ENCODE results near the gene NTMT1. TPM values are rescaled to one million over a fixed set of nuclear protein-coding genes. Genes with fewer than 3 reads are reported as not detected.

NTMT1 gene
- total RNA-seq, 1 experiment from 2014 or later, result 22.4 TPM

- Histone ChIP-seq H3K4me3 (ENCODE audit: low read length) (peak overlapping the region; percentile 93), H3K9me3 (ENCODE audit: low read length) (no peaks in the 10 kb centered on the region), H3K4me1 (ENCODE audit: low read length) (peaks cover 26% of the 10 kb centered on the region), H3K79me2 (ENCODE audit: low read length) (peaks cover 28% of the 10 kb centered on the region), H3K9ac (ENCODE audit: low read length) (peak overlapping the region; percentile 95), H3K4me2 (ENCODE audit: low read depth, low read length, poor library complexity, severe bottlenecking) (peak overlapping the region; percentile 77), H3K36me3 (ENCODE audit: insufficient read depth, low read length) (peaks cover 5% of the 10 kb centered on the region), H3K27me3 (ENCODE audit: low read length) (no peaks in the 10 kb centered on the region), H3K9me2 (replicated peaks; ENCODE audit: insufficient read depth, low read length) (no peaks in the 10 kb centered on the region), H2AFZ (ENCODE audit: low read length) (no peak overlapping the region), H4K20me1 (ENCODE audit: insufficient read depth, low read depth, low read length) (peaks cover 30% of the 10 kb centered on the region), H3K27ac (ENCODE audit: low read length) (peak overlapping the region; percentile 40)
- DNase-seq, result peak; percentile 69
Measured at GRCh38 chr9:129640086-129640870, 14.3 kb downstream of the NTMT1 start.

GRCh38 chr9:129640871-129641749 lies 15.1 kb downstream of the NTMT1 start:
- Histone ChIP-seq H3K36me3 (ENCODE audit: insufficient read depth, low read length) (peaks cover 5% of the 10 kb centered on the region), H4K20me1 (ENCODE audit: insufficient read depth, low read depth, low read length) (peaks cover 30% of the 10 kb centered on the region), H3K27ac (ENCODE audit: low read length) (no peak overlapping the region), H3K9me2 (replicated peaks; ENCODE audit: insufficient read depth, low read length) (no peaks in the 10 kb centered on the region), H2AFZ (ENCODE audit: low read length) (no peak overlapping the region), H3K9me3 (ENCODE audit: low read length) (no peaks in the 10 kb centered on the region), H3K4me2 (ENCODE audit: low read depth, low read length, poor library complexity, severe bottlenecking) (peak overlapping the region; percentile 77), H3K4me3 (ENCODE audit: low read length) (peak overlapping the region; percentile 93), H3K4me1 (ENCODE audit: low read length) (peaks cover 26% of the 10 kb centered on the region), H3K9ac (ENCODE audit: low read length) (peak overlapping the region; percentile 95), H3K79me2 (ENCODE audit: low read length) (peaks cover 28% of the 10 kb centered on the region), H3K27me3 (ENCODE audit: low read length) (no peaks in the 10 kb centered on the region)
- DNase-seq, result peak; percentile 68

- peak within 1 kb of the TSS; percentile 79 for H2AFZ ChIP-seq (ENCODE audit: low read length)
Measured at GRCh38 chr9:129641750-129642585, 16.0 kb downstream of the NTMT1 start, which contains the start of gene ASB6. ASB6 (minus strand) TSS chr9:129642151; CDS start chr9:129641999, 152 bp downstream.

GRCh38 chr9:129643706-129644105 lies 17.7 kb downstream of the NTMT1 start:
- no peaks in the 10 kb centered on the region for H3K27me3 ChIP-seq (ENCODE audit: low read length)
- H3K9me3 ChIP-seq (ENCODE audit: low read length), result no peaks in the 10 kb centered on the region
- H3K4me3 ChIP-seq (ENCODE audit: low read length), result no peak overlapping the region
- H4K20me1 ChIP-seq (ENCODE audit: insufficient read depth, low read depth, low read length), result peaks cover 30% of the 10 kb centered on the region
- H3K9me2 ChIP-seq (replicated peaks; ENCODE audit: insufficient read depth, low read length), result no peaks in the 10 kb centered on the region
- H3K4me1 ChIP-seq (ENCODE audit: low read length), result peaks cover 26% of the 10 kb centered on the region
- peaks cover 28% of the 10 kb centered on the region for H3K79me2 ChIP-seq (ENCODE audit: low read length)
- no peaks in the 10 kb centered on the region for H3K36me3 ChIP-seq (ENCODE audit: insufficient read depth, low read length)
- no peak overlapping the region for H3K4me2 ChIP-seq (ENCODE audit: low read depth, low read length, poor library complexity, severe bottlenecking)
- H3K9ac ChIP-seq (ENCODE audit: low read length), result no peak overlapping the region
- H2AFZ ChIP-seq (ENCODE audit: low read length), result no peak overlapping the region
- no peak for DNase-seq
- no peak overlapping the region for H3K27ac ChIP-seq (ENCODE audit: low read length)

More at GRCh38 chr9:129641750-129642585, 16.0 kb downstream of the NTMT1 start, which contains the start of gene ASB6:
- Histone ChIP-seq H3K4me1 (ENCODE audit: low read length) (peaks cover 26% of the 10 kb centered on the region), H3K36me3 (ENCODE audit: insufficient read depth, low read length) (peaks cover 5% of the 10 kb centered on the region), H3K27ac (ENCODE audit: low read length) (no peak within 1 kb of the TSS), H3K27me3 (ENCODE audit: low read length) (no peaks in the 10 kb centered on the region), H4K20me1 (ENCODE audit: insufficient read depth, low read depth, low read length) (peaks cover 30% of the 10 kb centered on the region), H3K79me2 (ENCODE audit: low read length) (peaks cover 28% of the 10 kb centered on the region), H3K4me2 (ENCODE audit: low read depth, low read length, poor library complexity, severe bottlenecking) (peak within 1 kb of the TSS; percentile 77), H3K4me3 (ENCODE audit: low read length) (peak within 1 kb of the TSS; percentile 93), H3K9ac (ENCODE audit: low read length) (peak within 1 kb of the TSS; percentile 95), H3K9me3 (ENCODE audit: low read length) (no peaks in the 10 kb centered on the region), H3K9me2 (replicated peaks; ENCODE audit: insufficient read depth, low read length) (no peaks in the 10 kb centered on the region)
- DNase-seq, result peak; percentile 98

- Histone ChIP-seq H3K36me3 (ENCODE audit: insufficient read depth, low read length) (no peaks in the 10 kb centered on the region), H3K79me2 (ENCODE audit: low read length) (peaks cover 25% of the 10 kb centered on the region), H3K4me3 (ENCODE audit: low read length) (no peak overlapping the region), H2AFZ (ENCODE audit: low read length) (no peak overlapping the region), H3K9me3 (ENCODE audit: low read length) (no peaks in the 10 kb centered on the region), H3K27ac (ENCODE audit: low read length) (no peak overlapping the region), H4K20me1 (ENCODE audit: insufficient read depth, low read depth, low read length) (peaks cover 24% of the 10 kb centered on the region), H3K4me2 (ENCODE audit: low read depth, low read length, poor library complexity, severe bottlenecking) (no peak overlapping the region), H3K9me2 (replicated peaks; ENCODE audit: insufficient read depth, low read length) (no peaks in the 10 kb centered on the region), H3K27me3 (ENCODE audit: low read length) (no peaks in the 10 kb centered on the region), H3K9ac (ENCODE audit: low read length) (no peak overlapping the region), H3K4me1 (ENCODE audit: low read length) (peaks cover 22% of the 10 kb centered on the region)
- DNase-seq, result no peak
Measured at GRCh38 chr9:129644365-129644764, 18.4 kb downstream of the NTMT1 start.

GRCh38 chr9:129644902-129645301 lies 18.9 kb downstream of the NTMT1 start:
- Histone ChIP-seq H3K9me2 (replicated peaks; ENCODE audit: insufficient read depth, low read length) (no peaks in the 10 kb centered on the region), H3K79me2 (ENCODE audit: low read length) (peaks cover 20% of the 10 kb centered on the region), H3K27ac (ENCODE audit: low read length) (no peak overlapping the region), H4K20me1 (ENCODE audit: insufficient read depth, low read depth, low read length) (peaks cover 19% of the 10 kb centered on the region), H3K4me1 (ENCODE audit: low read length) (peaks cover 17% of the 10 kb centered on the region), H3K9me3 (ENCODE audit: low read length) (no peaks in the 10 kb centered on the region), H3K4me3 (ENCODE audit: low read length) (no peak overlapping the region), H3K4me2 (ENCODE audit: low read depth, low read length, poor library complexity, severe bottlenecking) (no peak overlapping the region), H3K9ac (ENCODE audit: low read length) (no peak overlapping the region), H3K27me3 (ENCODE audit: low read length) (no peaks in the 10 kb centered on the region), H3K36me3 (ENCODE audit: insufficient read depth, low read length) (no peaks in the 10 kb centered on the region), H2AFZ (ENCODE audit: low read length) (no peak overlapping the region)
- DNase-seq, result no peak

- no peaks in the 10 kb centered on the region for H3K36me3 ChIP-seq (ENCODE audit: insufficient read depth, low read length)
- H3K4me2 ChIP-seq (ENCODE audit: low read depth, low read length, poor library complexity, severe bottlenecking), result no peak overlapping the region
- no peak overlapping the region for H2AFZ ChIP-seq (ENCODE audit: low read length)
- H3K9me2 ChIP-seq (replicated peaks; ENCODE audit: insufficient read depth, low read length), result no peaks in the 10 kb centered on the region
- peaks cover 3% of the 10 kb centered on the region; the same call in 1 of the 2 replicates for H3K4me1 ChIP-seq (ENCODE audit: low read length)
- no peaks in the 10 kb centered on the region for H3K27me3 ChIP-seq (ENCODE audit: low read length)
- H3K9me3 ChIP-seq (ENCODE audit: low read length), result no peaks in the 10 kb centered on the region
- no peak overlapping the region for H3K4me3 ChIP-seq (ENCODE audit: low read length)
- H3K9ac ChIP-seq (ENCODE audit: low read length), result no peak overlapping the region
- H4K20me1 ChIP-seq (ENCODE audit: insufficient read depth, low read depth, low read length), result peaks cover 5% of the 10 kb centered on the region; the same call in 1 of the 2 replicates
- H3K79me2 ChIP-seq (ENCODE audit: low read length), result peaks cover 6% of the 10 kb centered on the region
- no peak overlapping the region for H3K27ac ChIP-seq (ENCODE audit: low read length)
- no peak for DNase-seq
Measured at GRCh38 chr9:129646252-129646651, 20.3 kb downstream of the NTMT1 start.

All from Karpas-422 (cell line).